SU-DHL-6 (cell line): ENCODE data around the gene MARVELD1.

Experiments used
- CTCF ChIP-seq: fragments of 200-600 bp; sonication (generic); IDR thresholded peaks from one replicate; pipeline ENCODE4 v1.5.1; 2017; ENCODE audit warnings: antibody characterized with exemption, mild to moderate bottlenecking, low read length, moderate library complexity; ENCODE audit not compliant: insufficient read depth, poor library complexity, severe bottlenecking
- EZH2phosphoT487 ChIP-seq: fragments of 200-600 bp; sonication (generic), shearing (Covaris generic); conservative IDR thresholded peaks from 2 replicates; pipeline ENCODE4 v1.6.1; 2018; ENCODE audit warnings: mild to moderate bottlenecking, antibody characterized with exemption, low read length, moderate library complexity, mixed read lengths

- no peak for TF ChIP-seq CTCF
- no peak for TF ChIP-seq EZH2phosphoT487
Measured at GRCh38 chr10:97747573-97747972, 34.0 kb downstream of the MARVELD1 start.
